Stimulated activated CD4-positive, alpha-beta T cell treated with anti-CD3 and anti-CD28 coated beads, TNF-alpha, amount 100 ng/mL, for 4 hours (primary cell): ENCODE measurements around the gene COL11A2.
A peak's percentile ranks its signal among the peaks of the same experiment; 100 is the strongest.

Experiments used
- DNase-seq, 3 experiments: peaks; one replicate each; pipeline ENCODE4 v3.0.0-alpha.2; 2020; ENCODE audit warnings: low read depth in 3 of 3

Gene COL11A2

DNA sequence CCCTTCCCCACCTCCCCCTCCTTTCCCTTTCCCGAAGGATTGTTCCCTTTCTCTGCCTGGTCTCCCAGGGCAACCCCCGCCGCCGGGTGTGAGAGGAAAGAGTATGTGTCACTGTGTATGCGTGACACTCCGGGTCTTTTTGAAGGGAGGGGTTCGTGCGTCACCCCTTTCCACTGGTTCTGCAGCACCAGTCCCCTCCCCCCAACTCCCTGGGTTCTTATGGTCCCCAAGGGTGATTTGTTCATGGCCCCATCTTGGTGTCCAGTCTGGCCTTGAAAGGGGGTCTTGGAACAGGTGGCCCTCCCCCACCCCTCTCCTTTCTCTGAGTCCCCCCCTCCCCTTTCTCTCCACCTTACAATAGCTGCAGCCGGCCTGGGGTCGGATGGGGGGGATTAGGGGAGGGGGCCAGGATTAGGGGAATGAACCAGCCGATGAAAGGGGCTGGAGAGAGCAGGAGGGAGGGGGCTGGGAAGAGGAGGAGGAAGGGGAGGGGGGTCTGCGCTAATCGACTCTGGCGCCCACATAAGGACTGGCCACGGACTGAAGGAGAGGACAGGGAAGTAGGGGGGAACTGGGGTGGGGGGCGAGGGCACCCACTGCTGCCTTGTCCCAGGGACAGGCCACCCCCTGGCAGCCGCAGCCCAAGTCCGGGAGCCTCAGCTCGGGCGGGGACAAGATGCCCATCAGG lies 14.7 kb upstream of the COL11A2 start:
- no peak for DNase-seq

DNA sequence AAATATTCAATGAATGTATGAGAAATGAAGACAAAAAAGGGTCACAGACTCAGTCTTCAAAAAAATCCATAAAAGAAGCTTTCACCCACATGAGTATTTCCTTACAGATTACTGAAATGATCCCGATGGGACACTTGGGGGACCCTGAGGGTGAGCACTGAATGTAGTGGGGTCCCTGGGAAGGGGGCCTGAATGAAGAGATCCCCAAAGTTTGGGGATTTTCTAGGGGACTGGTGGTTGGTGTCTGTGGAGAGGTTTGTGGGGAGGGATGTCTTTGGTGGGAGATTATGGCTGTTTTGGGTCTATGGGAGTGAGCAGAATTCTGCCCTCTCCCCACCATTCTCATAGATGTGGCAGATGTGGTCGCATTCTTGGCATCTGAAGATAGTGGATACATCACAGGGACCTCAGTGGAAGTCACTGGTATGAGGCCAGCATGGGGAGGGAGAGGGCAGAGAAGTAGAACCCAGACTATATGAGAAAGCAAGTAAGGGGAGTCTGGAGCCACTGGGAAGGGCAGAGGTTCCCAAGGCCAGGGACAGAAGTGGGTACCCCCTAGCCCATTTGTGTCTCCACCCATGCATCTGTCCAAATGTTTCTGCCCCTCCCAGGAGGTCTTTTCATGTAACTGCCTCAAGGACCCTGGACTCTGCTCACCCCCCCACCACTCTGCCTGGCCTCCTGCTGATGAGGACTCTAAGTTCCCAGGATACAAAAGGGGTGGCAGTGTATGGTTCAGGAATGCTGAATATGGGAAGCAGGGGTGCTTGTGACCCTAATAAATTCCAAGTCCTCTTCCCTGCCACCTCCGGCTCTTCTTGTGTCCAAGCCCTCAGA lies 14.0 kb upstream of the COL11A2 start:
- DNase-seq = no peak

DNA sequence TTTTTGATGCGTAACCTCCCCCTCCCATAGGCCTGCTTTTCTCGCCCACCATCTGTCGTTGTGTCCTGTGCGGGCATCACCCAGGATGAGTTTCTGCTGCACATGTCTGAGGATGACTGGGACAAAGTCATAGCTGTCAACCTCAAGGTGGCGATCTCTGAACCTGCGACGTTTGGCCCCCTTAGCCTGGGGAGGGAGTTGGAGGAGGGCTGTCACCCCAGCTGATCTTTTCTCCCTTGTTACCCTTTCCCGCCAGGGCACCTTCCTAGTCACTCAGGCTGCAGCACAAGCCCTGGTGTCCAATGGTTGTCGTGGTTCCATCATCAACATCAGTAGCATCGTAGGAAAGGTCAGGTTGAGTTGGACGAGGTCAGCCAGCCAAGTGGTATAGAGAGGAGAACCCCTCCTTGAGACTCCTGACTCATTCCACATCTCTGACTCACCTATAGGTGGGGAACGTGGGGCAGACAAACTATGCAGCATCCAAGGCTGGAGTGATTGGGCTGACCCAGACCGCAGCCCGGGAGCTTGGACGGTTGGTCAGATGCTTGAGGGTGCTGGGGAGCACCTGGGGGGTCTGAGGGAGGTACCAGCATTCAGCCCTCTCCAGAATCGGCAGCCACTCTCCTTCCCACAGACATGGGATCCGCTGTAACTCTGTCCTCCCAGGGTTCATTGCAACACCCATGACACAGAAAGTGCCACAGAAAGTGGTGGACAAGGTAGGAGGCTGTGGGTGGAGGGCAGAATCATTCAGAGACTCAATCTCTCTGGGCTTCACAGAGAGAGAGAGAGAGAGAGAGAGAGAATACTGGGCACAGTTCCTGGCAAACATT lies 13.1 kb upstream of the COL11A2 start:
- no peak for DNase-seq

DNA sequence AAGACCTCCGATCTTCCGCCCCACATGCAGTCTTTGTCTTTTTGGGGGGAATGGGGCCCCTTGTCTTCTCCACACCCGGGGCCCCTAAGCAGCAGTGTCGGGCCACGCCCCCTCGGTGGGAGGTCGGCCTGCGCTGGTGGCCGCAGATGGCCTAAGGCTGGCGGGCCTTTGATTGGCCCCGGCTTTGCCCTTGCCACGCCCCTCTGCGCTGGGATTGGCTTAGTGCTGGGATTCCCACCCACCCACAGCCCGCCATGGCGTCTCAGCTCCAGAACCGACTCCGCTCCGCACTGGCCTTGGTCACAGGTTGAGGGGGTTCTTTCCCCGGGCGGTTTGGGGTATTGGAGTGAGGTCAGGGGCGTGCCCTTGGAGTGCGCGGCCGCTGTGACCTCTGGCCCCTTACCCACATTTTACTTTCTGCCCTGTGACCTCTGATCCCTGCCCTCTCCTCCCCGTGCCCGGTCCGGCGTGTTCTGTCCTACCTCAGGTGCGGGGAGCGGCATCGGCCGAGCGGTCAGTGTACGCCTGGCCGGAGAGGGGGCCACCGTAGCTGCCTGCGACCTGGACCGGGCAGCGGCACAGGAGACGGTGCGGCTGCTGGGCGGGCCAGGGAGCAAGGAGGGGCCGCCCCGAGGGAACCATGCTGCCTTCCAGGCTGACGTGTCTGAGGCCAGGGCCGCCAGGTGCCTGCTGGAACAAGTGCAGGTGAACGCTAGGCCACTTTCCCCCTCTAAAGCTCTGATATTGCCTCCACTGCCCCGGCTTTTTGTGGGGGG lies 12.3 kb upstream of the COL11A2 start, which contains the start of gene HSD17B8:
Gene HSD17B8 (plus strand): TSS at position 241 of the 776 bp plus-strand sequence. CDS start 14 bp downstream, at position 255.
- peak; percentile 85 to 91 (median 85) for DNase-seq

DNA sequence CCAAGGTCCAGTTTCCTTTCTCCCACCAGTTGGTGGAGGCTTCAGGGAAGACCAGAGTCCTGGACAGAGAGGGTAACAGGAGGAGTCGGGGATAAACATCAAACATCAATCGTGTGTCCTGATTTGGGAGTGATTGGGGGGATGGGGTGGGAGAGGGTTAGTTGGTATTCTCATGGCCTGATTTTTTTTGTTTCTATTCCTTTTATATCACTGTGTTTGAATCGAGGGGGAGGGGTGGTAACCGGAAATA lies 11.8 kb upstream of the COL11A2 start:
- DNase-seq = no peak

DNA sequence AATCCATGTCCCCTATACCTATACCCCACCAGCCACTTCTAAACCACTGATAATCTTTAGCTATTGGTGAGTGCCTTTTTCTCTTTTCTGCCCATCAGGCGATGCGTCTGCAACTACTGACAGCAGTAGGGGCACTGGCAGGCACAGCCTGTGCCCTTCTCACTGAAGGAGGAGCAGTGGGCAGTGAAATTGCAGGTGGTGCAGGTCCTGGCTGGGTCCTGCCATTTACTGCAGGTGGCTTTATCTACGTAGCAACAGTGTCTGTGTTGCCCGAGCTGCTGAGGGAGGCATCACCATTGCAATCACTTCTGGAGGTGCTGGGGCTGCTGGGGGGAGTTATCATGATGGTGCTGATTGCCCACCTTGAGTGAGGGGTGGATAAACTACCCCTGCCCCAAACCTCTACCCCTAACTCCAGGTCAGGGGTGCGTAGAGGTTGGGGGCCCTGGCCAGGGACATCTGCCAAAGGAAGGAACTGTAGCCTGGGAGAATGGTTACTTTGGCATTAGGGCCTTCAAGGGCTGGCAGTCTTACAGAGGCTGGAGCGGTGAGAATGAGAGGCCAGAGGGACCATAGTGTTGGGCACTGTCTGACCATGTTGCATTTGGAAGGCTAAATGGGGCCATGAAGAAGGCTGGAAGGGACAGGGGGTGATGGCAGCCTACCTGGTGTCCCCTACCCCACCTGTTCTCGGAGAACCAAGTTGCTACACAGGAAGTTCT lies 11.3 kb upstream of the COL11A2 start:
- no peak for DNase-seq

DNA sequence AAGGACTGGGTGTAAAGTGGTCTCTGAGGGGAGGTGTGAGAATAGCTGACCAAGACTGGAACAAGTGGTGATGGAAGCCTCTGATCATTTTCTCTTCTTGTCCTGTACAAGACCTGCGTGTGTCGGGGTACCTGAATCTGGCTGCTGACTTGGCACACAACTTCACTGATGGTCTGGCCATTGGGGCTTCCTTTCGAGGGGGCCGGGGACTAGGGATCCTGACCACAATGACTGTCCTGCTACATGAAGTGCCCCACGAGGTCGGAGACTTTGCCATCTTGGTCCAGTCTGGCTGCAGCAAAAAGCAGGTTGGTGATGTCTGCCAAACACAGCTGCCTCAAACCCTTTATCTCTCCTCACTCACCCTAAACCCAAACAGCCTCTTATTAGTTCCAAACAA lies 10.5 kb upstream of the COL11A2 start:
- DNase-seq = no peak

DNA sequence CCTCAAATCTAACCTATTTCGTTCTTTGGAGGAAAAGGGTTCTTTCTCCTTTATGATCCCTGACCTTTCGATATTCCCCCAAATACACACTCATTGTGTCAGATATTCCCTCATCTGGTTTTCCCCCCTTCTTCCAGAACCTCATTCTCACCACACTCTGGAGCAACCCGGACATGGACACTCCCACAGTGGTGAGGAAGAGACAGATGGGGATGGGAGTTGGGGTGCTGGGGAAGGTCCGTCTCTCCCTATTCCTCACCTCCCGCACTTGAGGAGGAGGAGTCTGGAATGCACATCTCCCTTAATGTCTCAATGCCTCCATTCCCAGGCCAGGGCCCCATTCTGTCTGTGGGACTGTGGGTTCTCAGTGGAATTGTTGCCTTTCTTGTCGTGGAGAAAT lies 9.7 kb upstream of the COL11A2 start:
- no peak for DNase-seq

DNA sequence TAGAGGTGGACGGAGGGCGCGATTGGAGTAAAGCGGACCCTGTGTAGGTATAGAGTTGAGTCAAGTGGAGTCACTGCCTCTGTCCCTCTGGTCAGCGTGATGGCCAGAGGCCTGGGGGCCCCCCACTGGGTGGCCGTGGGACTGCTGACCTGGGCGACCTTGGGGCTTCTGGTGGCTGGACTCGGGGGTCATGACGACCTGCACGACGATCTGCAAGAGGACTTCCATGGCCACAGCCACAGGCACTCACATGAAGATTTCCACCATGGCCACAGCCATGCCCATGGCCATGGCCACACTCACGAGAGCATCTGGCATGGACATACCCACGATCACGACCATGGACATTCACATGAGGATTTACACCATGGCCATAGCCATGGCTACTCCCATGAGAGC lies 8.9 kb upstream of the COL11A2 start:
- DNase-seq = no peak

DNA sequence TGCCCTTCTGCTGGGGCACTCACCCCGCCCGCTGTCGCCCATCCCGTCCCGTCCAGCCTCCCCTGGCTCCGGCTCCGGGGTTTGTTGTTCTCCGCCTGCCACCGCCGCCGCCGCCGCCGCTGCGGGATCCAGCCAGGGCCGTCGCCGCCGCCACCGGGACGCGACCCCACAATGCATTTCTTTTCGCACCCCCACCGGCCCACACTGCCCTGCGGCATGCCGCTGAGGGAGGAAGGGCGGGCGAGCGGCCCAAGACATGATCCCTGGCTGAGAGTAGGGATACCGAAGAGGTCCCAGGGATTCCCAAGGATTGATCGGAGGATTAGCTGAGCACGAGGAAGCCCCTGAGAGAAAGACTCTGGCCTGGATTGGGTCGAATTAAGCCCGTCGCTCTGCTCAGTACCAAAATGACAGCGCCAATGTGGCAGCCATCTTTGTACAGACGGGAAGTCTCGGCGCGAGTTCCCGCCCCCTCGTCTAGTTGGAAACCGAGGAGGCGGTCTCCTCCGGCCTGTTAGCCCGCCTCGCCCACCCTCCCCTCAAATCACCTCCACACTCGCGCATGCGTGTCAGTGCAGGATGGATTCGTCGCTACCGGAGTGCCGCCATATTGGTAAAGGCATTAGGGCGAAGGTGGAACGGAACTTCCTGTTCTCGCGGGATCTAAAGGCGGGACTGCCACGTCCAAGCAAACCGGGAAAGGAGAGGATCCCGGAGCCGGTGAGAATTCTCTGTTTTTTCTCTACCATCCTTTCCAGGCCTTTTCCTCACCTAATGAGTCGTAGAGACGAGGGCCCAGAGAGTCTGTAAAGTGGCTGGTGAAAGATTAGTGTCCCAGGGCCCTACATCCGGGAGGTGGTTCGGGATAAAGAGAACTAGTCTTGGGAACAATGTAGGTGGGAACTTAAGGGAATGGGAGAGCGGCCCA lies 8.2 kb upstream of the COL11A2 start, which contains the start of the genes RXRB and SLC39A7:
Gene RXRB (minus strand): TSS at position 447 of the 928 bp plus-strand sequence. CDS start 189 bp downstream, at position 258.
Gene SLC39A7 (plus strand): TSS at position 649 of the 928 bp plus-strand sequence. CDS start 379 bp downstream, outside the sequence.
- peak; percentile 92 to 99 (median 97) for DNase-seq

DNA sequence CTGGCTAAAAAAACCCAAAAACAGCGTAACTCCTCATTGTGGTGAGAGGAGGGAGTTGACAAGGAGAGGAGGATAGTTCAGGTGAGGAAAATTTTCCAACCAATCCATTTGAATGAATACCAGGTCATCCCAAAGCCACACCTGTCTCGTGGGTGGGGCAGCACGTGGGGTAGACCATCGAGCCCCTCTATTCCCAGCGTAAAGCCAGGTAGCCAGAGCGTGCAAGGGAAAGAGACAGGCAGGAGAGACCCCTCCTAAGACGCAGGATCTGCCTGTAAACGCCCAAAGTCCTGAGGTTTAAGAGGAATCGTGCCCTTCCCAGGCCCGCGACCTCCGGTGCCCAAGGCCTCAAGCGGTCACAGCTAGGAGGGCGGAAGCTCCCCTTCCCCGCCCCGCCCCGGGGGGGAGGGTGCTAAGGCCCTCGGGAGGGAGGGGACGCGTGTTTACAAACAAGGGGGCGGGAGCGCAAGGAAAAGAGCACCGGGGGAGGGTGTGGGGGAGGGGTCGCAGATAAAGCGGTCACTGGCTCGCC lies 7.5 kb upstream of the COL11A2 start:
- DNase-seq = peak; percentile 50 to 56 (median 51)

DNA sequence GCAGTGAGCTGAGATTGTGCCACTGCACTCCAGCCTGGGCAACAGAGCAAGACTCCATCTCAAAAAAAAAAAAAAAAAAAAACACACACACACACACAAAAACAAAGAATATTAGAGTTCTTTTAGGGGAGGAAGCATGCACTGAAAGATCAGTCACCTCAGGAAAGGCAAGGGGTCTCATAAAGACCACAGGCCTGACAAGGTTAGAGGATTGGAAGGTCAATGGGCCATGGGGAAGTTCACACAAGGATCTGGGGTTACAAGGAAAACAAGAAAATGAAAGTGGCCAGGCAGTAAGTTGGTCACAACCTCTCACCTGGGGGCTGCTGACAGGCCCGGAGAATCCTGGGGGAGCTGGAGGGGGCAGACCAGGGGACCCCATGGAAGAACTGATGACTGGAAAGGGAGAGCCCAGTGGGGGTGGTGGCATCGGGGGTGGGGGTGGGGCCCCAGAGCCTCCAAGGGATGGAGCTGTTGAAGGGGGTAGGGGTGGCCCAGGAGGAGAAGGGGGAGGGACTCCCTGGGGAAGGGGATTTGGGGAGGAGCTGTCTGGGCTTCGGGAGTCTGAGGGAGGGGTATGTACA lies 6.7 kb upstream of the COL11A2 start:
- DNase-seq = no peak

DNA sequence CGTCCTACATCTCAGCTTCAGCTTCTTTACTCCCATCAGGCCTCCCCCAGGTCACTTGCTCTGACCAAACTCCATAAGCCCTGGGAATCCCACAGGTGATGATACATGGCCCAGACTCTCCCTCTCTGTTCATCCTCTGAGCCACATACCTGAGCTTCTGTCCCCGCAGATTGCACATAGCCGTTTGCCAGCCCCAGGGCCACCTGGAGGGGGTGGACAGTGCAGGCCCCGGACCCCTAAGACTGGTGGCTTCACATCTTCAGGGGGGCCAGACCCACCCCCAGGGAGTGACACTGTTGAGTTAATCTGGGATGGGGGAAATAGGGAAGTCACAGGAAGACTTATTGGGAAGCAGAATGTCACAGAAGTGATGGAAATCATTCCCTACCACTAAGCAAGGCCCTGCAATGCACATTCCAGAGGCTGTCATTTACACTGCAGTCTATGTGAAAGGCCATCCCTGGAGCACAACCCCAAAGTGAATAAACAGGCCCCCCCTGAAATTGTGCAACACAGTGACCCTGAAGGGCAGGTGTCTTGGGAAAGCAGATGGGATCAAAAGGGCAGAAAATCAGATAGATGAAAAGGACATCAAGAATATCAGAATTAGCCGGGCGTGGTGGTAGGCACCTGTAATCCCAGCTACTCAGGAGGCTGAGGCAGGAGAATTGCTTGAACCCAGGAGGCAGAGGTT lies 6.0 kb upstream of the COL11A2 start:
- DNase-seq = no peak

DNA sequence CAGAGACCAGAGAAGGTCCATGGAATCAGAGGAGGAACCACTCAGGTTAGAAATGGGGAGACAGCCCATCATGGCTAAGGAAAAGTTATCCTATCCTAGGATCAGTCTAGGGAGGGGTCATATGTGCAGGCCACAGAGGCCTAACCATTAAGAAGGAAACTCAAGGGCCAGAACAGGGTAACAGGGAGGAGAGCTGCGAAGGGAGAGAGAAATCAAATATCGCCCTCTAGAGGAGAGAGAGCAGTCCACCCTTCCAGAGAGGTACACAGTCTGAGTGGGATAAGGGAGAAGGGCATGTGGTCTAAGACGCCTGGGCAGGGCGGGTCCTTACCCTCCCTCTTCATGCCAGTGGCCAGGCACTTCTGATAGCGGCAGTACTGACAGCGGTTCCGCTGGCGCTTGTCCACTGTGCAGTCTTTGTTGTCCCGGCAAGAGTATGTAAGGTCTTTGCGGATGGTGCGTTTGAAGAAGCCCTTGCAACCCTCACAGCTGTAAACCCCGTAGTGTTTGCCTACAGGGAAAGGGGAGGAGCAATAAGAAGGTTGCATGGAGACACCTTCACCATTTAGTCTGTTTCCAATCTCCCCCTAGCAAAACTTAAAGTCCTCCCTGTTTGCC lies 5.3 kb upstream of the COL11A2 start:
- DNase-seq = no peak

DNA sequence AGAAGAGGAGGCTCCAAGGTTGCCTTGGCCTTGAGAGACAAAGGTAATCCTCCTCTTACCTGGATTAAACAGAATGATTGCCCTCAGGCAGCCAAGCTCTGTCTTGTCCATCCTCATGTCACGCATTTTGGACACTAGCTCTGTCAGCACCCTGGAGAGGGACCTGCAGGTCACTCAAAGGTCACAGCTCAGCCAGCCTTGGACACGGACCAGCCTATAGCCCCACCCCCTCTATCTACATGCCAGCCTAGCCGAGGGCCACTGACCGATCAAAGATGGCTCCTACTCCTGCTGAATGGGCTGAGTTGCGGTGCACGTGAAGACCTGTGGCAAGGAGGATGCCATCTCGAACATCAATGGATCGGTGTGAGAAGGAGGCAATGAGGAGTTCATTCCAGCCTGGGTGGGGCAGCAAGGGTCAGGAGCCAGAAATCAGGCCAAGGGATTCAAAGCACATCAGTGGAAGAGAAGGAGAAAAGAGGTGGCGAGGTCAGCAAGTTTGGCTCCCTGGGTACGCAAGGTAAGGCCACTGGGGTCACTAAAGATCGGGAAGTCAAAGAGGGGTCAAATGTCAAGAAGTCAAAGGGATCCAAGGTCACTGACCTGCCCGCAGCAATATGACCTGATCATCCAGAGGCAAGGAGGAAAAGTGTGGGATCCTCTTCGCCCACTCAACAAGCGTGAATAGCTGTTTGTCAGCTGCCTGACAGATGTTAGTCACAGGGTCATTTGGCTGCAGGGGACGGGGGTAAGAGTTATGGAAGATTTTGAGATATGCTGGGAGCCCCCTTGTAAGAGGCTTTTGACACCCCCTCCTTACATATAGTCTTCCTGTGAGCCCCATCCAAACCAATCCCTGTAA lies 3.3 kb upstream of the COL11A2 start:
- no peak for DNase-seq

DNA sequence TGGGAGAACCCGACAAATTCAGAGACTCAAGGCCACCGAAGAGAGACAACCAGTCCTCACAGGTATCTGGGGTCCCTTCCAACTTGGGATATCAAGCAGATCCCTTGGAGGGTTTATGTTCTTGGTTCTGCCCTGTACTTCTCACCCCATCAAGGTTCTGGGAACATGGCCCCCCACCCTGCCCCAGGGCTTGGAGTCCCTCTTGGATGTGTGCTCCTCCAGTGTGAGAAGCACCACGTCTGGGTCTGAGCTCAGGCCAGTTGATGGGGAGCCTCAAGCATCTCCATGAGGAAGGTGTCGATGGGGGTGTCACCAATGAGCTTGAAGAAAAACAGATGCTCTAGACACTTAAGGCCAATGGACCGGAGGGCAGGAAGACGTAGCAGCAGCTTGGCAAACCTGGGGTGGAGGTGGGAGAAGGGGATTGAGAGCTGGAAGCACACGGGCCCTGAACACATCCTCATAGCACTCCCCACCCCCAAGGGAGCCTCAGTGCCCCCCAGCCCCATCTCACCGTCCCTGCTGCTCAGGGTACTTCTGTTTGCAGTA lies 2.2 kb upstream of the COL11A2 start:
- no peak for DNase-seq

DNA sequence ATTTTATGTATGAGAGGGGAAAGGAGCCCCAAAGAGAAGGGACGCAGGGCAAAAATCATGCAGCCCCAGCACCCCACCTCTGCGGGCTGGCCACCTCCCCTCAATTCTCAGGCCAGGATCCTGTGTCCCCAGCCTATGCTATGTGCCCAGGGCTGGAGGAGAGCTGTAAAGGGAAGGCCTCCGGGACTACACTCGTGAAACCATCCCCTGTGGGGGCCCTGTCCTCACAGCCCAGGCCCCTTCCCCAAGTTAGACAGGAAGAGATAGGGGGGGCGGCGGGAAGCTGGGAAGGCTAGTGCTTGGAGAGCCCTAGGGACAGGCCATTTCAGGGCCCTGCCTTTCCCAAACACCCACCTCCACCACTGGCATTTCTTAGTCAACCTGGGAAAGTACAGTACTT lies 1.4 kb upstream of the COL11A2 start:
- DNase-seq = no peak
